AG08396 (cell line): ENCODE results near the gene TCTA.

ENCODE experiments used
- DNase-seq: peaks from one replicate; pipeline ENCODE4 v3.0.0; 2012; ENCODE audit warnings: low spot score, mixed read lengths

The TCTA gene

GRCh38 chr3:49460956-49461355, 48.7 kb downstream of the TCTA start:
- no peak for DNase-seq

DNA sequence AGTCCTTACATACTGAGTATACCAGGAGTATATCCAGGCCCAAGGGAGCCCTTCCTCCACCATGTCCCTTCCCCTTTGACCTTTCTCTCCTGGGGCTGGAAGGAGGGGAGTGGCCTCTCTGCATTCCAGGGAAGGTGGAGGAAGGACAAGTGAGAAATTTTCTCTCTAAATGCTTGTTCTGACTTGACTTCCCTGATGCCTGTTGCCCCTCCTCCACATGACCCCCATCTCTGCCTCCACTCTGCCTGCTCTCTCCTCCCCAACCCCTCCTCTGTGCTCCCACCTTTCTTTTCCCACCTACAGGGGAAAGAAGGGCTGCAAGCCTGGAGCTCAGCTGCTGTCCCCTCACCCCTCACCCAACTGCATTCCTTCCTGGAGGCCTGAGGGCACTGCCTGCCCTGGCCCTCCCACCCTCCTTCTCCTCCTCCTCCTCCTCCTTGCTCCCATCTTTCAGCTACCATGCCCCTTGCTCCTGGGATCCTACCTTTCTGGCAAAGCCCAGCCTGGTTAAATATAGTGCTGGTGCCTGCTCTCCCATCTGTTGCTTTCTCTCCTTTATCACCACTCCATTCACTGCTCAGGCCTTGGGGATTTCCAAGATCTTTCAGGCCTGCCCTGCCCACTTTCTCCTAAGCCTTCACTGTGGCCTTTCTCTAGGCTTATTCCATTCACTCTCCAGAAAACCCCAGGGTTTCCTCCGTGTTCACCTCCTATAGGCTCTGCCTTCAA, 49.4 kb downstream of the TCTA start:
- DNase-seq: peak; percentile 8

DNA sequence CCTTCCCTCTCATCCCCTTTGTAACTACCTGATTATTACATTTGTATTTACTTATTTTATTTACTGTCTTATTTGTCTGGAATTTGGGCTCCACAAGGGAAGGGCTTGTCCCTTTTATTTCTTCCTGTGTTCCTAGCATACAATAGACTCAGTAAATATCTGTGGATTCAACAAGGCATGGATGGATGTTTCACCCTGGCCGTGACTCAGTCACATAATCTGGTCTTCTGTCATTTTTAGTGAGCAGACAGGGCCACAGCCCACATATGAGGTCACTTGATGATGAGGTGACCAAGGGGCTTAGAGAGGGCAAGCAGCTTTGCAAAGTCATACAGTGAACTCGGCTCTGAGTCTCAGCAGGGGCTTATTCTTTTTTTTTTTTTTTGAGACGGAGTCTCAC, 50.0 kb downstream of the TCTA start:
- peak; percentile 20 for DNase-seq

- DNase-seq: no peak
Measured at GRCh38 chr3:49465270-49466034, 53.2 kb downstream of the TCTA start.
